ENCODE results near the gene KHK.

KHK gene

DNA sequence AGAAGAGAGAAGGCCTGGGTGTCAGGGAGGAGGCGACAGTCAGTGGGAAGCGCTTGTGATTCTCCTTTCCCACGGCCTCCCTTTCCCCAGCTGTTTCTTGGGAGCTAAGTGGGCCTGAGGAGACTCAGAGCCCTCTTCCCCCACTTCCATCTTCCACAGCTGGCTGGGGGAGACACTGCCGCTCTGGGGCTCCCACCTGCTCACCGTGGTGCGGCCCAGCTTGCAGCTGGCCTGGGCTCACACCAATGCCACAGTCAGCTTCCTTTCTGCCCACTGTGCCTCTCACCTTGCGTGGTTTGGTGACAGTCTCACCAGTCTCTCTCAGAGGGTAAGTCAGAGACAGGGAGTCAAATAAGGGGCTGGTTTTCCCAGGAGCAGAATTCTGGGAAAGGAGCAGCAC lies 46.7 kb upstream of the KHK start:
- Histone ChIP-seq H3K9me3 (ENCODE audit: control insufficient read depth, insufficient read depth, low read depth, low read length) (no peaks in the 10 kb centered on the region), H3K36me3 (ENCODE audit: control insufficient read depth in 2 of 2, insufficient read depth in 1 of 2, low read length in 2 of 2) (peaks cover 3 to 83% of the 10 kb centered on the region in 2 experiments), H3K4me1 (ENCODE audit: control insufficient read depth, insufficient read depth, low read length) (peaks cover 16% of the 10 kb centered on the region), H3K4me3 (ENCODE audit: low read depth, low read length) (no peak overlapping the region), H3K27ac (ENCODE audit: extremely low read depth, low read depth, low read length) (no peak overlapping the region)
- POLR2A ChIA-PET: interaction anchor here (1.5 to 2.7 kb wide), 2 partner anchors 11 kb away, joined by 8 to 14 read pairs; partner anchors contain the start of gene AGBL5
- TF ChIP-seq ZNF239 (tag by site-specific recombination; IDR thresholded peaks at IDR 0.05) (no peak), ZNF548 (tag by site-specific recombination; IDR thresholded peaks at IDR 0.05) (no peak), ZNF560 (tag by site-specific recombination; IDR thresholded peaks at IDR 0.05; ENCODE audit: borderline replicate concordance) (no peak), REPIN1 (tag by site-specific recombination; IDR thresholded peaks at IDR 0.05; ENCODE audit: low read depth) (no peak), RBAK (tag by site-specific recombination; IDR thresholded peaks at IDR 0.05) (no peak), HOXA7 (CRISPR knock-in tag; IDR thresholded peaks at IDR 0.05; ENCODE audit: borderline replicate concordance) (no peak), ZNF10 (tag by site-specific recombination; IDR thresholded peaks at IDR 0.05) (no peak), ZNF391 (tag by site-specific recombination; IDR thresholded peaks at IDR 0.05; ENCODE audit: borderline replicate concordance, low read depth) (no peak), ZNF529 (tag by site-specific recombination; IDR thresholded peaks at IDR 0.05; ENCODE audit: insufficient replicate concordance) (no peak), ZNF146 (tag by site-specific recombination; IDR thresholded peaks at IDR 0.05) (no peak)
- TF ChIP-seq, protein P1, sequence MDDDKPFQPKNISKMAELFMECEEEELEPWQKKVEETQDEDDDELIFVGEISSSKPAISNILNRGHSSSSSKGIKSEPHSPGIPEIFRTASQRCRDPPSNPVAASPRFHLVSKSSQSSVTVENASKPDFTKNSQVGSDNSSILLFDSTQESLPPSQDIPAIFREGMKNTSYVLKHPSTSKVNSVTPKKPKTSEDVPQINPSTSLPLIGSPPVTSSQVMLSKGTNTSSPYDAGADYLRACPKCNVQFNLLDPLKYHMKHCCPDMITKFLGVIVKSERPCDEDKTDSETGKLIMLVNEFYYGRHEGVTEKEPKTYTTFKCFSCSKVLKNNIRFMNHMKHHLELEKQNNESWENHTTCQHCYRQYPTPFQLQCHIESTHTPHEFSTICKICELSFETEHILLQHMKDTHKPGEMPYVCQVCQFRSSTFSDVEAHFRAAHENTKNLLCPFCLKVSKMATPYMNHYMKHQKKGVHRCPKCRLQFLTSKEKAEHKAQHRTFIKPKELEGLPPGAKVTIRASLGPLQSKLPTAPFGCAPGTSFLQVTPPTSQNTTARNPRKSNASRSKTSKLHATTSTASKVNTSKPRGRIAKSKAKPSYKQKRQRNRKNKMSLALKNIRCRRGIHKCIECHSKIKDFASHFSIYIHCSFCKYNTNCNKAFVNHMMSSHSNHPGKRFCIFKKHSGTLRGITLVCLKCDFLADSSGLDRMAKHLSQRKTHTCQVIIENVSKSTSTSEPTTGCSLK (tag by site-specific recombination; IDR thresholded peaks at IDR 0.05): no peak
- TF ChIP-seq, protein P2, sequence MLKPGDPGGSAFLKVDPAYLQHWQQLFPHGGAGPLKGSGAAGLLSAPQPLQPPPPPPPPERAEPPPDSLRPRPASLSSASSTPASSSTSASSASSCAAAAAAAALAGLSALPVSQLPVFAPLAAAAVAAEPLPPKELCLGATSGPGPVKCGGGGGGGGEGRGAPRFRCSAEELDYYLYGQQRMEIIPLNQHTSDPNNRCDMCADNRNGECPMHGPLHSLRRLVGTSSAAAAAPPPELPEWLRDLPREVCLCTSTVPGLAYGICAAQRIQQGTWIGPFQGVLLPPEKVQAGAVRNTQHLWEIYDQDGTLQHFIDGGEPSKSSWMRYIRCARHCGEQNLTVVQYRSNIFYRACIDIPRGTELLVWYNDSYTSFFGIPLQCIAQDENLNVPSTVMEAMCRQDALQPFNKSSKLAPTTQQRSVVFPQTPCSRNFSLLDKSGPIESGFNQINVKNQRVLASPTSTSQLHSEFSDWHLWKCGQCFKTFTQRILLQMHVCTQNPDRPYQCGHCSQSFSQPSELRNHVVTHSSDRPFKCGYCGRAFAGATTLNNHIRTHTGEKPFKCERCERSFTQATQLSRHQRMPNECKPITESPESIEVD (tag by site-specific recombination; IDR thresholded peaks at IDR 0.05): no peak
- TF ChIP-seq, protein P3, sequence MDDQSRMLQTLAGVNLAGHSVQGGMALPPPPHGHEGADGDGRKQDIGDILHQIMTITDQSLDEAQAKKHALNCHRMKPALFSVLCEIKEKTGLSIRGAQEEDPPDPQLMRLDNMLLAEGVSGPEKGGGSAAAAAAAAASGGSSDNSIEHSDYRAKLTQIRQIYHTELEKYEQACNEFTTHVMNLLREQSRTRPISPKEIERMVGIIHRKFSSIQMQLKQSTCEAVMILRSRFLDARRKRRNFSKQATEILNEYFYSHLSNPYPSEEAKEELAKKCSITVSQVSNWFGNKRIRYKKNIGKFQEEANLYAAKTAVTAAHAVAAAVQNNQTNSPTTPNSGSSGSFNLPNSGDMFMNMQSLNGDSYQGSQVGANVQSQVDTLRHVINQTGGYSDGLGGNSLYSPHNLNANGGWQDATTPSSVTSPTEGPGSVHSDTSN (CRISPR knock-in tag; IDR thresholded peaks at IDR 0.05): no peak
- TF ChIP-seq, protein P4, sequence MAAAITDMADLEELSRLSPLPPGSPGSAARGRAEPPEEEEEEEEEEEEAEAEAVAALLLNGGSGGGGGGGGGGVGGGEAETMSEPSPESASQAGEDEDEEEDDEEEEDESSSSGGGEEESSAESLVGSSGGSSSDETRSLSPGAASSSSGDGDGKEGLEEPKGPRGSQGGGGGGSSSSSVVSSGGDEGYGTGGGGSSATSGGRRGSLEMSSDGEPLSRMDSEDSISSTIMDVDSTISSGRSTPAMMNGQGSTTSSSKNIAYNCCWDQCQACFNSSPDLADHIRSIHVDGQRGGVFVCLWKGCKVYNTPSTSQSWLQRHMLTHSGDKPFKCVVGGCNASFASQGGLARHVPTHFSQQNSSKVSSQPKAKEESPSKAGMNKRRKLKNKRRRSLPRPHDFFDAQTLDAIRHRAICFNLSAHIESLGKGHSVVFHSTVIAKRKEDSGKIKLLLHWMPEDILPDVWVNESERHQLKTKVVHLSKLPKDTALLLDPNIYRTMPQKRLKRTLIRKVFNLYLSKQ (tag by site-specific recombination; IDR thresholded peaks at IDR 0.05; ENCODE audit: borderline replicate concordance): no peak
- TF ChIP-seq, protein P5, sequence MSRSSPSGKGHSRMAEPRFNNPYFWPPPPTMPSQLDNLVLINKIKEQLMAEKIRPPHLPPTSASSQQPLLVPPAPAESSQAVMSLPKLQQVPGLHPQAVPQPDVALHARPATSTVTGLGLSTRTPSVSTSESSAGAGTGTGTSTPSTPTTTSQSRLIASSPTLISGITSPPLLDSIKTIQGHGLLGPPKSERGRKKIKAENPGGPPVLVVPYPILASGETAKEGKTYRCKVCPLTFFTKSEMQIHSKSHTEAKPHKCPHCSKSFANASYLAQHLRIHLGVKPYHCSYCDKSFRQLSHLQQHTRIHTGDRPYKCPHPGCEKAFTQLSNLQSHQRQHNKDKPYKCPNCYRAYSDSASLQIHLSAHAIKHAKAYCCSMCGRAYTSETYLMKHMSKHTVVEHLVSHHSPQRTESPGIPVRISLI (tag by site-specific recombination; IDR thresholded peaks at IDR 0.05): no peak
- TF ChIP-seq, protein P6, sequence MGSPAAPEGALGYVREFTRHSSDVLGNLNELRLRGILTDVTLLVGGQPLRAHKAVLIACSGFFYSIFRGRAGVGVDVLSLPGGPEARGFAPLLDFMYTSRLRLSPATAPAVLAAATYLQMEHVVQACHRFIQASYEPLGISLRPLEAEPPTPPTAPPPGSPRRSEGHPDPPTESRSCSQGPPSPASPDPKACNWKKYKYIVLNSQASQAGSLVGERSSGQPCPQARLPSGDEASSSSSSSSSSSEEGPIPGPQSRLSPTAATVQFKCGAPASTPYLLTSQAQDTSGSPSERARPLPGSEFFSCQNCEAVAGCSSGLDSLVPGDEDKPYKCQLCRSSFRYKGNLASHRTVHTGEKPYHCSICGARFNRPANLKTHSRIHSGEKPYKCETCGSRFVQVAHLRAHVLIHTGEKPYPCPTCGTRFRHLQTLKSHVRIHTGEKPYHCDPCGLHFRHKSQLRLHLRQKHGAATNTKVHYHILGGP (tag by site-specific recombination; IDR thresholded peaks at IDR 0.05): no peak
- CTCF ChIA-PET: interaction anchor here (0.6 to 0.9 kb wide), 2 partner anchors 78 to 80 kb away, joined by 3 read pairs; no protein-coding TSS in a partner anchor
